HG03095 (cell line): ENCODE measurements around the gene ZBP1.

Experiments used
- ATAC-seq: cut with Tn5 transposase; IDR thresholded peaks from one replicate; pipeline ENCODE4 v1.9.1; 2021; ENCODE audit warnings: moderate library complexity; ENCODE audit not compliant: unreplicated experiment

Gene ZBP1

GRCh38 chr20:57576617-57577550, 43.3 kb downstream of the ZBP1 start:
- no peak for ATAC-seq

- no peak for ATAC-seq
Measured at GRCh38 chr20:57576002-57576401, 44.2 kb downstream of the ZBP1 start.

DNA sequence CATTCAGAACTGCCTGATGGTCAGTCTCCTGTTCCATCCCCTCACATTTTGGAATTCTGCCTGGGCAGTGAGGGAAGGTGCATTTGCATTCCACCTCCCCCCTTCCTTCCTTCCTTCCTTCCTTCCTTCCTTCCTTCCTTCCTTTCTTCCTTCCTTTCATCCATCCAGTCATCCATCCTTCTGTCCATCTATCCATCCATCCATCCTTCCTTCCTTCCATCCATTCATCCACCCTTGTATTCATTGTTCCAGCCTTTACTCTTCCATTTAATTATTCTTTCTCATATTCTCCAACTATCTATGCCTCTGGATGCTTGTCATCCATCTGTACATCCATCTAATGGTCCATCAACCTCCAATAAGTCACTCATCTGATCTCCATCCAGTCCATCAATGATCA, 45.3 kb downstream of the ZBP1 start:
- ATAC-seq: no peak

- no peak for ATAC-seq
Measured at GRCh38 chr20:57573894-57574293, 46.3 kb downstream of the ZBP1 start.

DNA sequence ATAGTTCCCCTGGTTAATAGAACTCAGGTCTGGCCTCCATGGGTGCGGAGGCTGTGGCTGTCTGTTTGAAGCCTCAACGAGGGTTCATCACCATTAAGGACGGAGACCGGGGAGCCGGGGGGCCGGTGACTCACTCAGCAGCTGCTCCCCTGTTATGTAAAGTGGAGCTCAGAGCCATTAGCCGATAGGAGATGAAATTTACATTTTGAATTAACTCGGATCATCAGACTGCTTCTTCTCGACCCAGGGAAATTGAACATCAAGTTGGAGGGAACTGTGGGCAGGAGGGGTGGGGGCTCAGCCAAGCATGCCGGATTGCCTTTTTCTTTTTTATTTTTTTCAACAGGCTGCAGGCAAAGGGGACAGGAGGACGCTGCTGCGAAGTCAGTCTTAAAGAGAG, 47.0 kb downstream of the ZBP1 start:
- ATAC-seq: no peak

- no peak for ATAC-seq
Measured at GRCh38 chr20:57571782-57572416, 48.3 kb downstream of the ZBP1 start.

- ATAC-seq: no peak
Measured at GRCh38 chr20:57570920-57571319, 49.3 kb downstream of the ZBP1 start.

GRCh38 chr20:57570145-57570850, 49.9 kb downstream of the ZBP1 start:
- no peak for ATAC-seq

DNA sequence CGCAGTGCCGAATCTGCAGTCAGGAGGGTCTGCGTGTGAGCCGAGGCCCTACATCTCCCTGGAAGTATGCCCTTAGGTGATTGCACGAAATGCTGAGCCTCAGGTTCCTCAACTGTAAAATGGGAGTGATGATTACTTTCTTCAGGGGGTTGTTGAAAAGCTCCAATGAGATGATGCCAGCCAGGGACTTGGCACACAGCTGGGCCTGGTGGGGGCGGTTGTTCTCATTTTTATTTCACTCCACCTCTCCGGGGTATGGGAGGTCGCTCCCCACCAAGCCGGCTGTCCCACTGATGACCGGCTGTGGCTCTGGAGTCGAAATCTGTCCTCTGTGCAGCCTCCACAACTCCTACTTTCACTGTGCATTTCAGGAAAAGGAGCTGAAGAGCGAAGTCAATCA, 51.3 kb downstream of the ZBP1 start:
- no peak for ATAC-seq

GRCh38 chr20:57568088-57568896, 51.9 kb downstream of the ZBP1 start:
- no peak for ATAC-seq

DNA sequence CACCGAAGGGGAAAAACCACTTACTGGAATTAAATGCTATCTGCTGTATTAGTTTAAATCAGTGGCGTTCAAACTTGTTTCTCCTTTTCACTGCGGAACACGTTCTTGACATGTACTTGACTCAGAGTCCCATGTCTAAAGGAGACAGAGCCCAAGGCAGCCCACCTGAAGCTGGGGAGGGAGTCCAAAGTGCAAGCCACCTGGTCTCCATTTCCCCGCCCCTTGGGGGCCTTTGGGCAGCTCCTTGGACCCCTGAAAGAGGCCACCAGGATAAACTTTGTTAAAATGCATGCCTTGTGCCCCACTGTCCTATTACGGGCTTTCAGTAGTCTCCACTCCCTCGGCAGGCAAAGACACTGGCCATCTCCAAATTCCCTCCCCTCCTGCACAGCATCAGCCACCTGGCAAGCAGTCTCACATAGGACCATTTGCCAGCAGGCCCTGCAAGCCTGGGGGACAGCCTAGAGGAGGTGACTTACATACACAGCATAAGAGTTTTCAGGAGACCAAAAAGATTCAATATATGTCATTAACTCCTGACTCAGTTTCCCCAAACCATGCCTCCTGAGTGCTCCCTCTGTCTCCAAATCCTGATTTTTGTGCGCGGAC, 52.7 kb downstream of the ZBP1 start:
- ATAC-seq: no peak

DNA sequence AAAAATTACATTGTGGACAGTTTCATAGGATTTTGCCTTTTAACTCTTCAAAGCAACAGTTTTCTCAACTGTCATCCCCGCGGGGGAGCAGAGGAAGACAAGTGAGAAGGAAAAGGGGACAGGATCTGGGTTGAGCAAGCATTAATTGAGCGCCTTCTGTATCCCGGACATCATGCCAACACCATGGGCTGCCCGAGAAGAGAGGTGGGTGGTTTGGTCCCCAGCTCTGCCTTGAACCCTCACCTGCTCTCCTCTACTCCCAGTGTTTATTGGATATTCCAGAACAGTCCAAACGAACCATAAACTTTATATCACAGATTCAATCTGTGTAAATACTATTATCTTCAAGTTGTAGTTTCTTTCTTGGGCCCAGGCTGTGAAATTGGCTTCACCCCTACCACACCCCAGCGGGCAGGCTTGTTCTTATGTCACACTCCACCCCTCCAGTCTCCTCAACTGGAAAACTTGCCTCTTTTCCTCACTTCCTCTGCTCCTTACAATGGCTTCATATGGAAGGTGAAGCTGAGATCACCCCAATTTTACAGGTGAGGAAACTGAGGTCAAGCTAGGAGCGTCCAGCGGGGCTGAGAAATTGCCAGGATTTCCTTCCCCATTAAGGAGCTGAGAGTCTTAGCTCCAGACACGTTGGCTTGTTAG, 53.3 kb downstream of the ZBP1 start:
- no peak for ATAC-seq

DNA sequence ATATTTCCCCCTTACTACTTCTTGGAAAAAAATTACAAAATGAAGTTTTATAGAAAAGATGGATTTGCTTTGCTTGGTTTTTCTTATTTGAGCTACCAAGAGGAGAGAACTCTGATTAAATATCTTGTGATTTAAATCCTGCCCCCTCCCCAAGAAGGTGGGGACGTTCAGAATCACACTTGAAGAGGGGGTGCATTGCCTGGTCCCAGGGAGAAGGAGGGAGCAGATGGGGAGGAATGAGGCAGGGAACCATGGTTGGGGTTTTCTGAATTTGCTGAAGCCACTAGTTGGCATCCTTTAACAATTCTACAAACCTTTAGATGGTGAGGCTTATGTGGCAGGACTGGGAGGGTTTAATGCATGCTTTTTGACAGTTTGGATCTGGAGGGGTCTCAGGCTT, 53.8 kb downstream of the ZBP1 start:
- no peak for ATAC-seq

GRCh38 chr20:57564951-57565642, 55.1 kb downstream of the ZBP1 start:
- ATAC-seq: no peak

DNA sequence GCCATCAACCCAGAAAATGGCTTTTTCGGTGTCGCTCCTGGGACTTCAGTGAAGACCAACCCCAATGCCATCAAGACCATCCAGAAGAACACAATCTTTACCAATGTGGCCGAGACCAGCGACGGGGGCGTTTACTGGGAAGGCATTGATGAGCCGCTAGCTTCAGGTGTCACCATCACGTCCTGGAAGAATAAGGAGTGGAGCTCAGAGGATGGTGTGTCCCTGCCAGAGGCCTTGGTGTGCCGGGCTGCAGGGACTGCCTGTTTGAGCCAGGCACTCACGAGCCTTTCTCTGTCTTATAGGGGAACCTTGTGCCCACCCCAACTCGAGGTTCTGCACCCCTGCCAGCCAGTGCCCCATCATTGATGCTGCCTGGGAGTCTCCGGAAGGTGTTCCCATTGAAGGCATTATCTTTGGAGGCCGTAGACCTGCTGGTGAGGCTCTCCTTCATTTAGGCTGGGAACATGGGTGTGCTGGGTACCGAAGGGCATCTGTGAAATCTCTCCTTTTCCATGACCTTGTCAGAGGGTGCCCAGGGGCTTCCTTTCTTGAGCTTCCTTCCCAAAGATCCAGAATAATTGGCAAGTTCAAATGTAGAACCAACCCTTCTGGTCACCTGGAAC, 55.9 kb downstream of the ZBP1 start:
- no peak for ATAC-seq

DNA sequence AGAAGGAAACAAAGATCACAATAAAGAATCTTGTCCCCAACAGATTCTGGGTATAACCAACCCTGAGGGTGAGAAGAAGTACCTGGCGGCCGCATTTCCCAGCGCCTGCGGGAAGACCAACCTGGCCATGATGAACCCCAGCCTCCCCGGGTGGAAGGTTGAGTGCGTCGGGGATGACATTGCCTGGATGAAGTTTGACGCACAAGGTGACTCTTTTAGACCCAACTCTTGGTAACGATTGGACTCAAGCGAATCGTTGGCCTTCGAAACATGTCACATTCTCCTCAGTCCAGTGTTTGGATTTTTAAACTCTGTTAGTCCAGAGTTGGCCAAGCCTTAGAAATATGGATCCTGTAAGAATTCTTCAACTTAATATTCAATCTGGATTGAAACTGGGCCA, 56.7 kb downstream of the ZBP1 start:
- no peak for ATAC-seq

- no peak for ATAC-seq
Measured at GRCh38 chr20:57562541-57563465, 57.4 kb downstream of the ZBP1 start.
